K562 (cell line): ENCODE measurements around the gene TMEM150C. TPM values are rescaled to one million over a fixed set of nuclear protein-coding genes. Genes with fewer than 3 reads are reported as not detected.

Experiments
- ATAC-seq: fragments of 200-7000 bp; cut with Tn5 transposase; 3 replicates; pipeline ENCODE4 v1.9.1; 2020; ENCODE audit warnings: moderate library complexity
- BruUV-seq: library from RNA; stranded (reverse); fragments of 400-500 nt; replicated peaks from 2 replicates; lab custom pipeline; 2021; lab: Mats Ljungman, UMichigan
- CTCF ChIA-PET: fragments of 300-600 bp; formaldehyde crosslinking; extraction: SDS; loops from one replicate; lab custom pipeline; 2021; ENCODE audit warnings: low intra/inter-chr PET ratio; lab: Yijun Ruan, JAX
- POLR2A ChIA-PET: fragments of 300-600, 350-650 bp; sonication (Branson Sonifier 250); formaldehyde crosslinking; extraction: SDS; loops from one replicate; lab custom pipeline; 2021; ENCODE audit warnings: antibody characterized with exemption, inconsistent platforms; lab: Yijun Ruan, JAX
- DNase-seq, 4 experiments: peaks; one replicate each; pipeline versions ENCODE4 v3.0.0 to v3.0.0-alpha.2; 2011 to 2018; ENCODE audit warnings: low spot score in 3 of 4, mixed read lengths in 3 of 4; ENCODE audit errors: extremely low read depth in 1 of 4
- FAIRE-seq: peaks from 2 replicates; lab custom pipeline; 2011; peaks lifted over from hg19 to GRCh38; lab: Jason Lieb, UNC
- H2AFZ ChIP-seq: 2 replicates; pipeline ENCODE4 v1.6.0; 2011; ENCODE audit warnings: low read depth, low read length, control low read depth, inconsistent platforms
- H3K27ac ChIP-seq: fragments of 200-600 bp; 3 replicates; pipeline ENCODE4 v1.8.0; 2011; ENCODE audit warnings: low read depth, mild to moderate bottlenecking, control low read depth, inconsistent platforms, low read length, moderate library complexity, mixed read lengths; ENCODE audit errors: extremely low read depth
- H3K27me3 ChIP-seq, 2 experiments: fragments of 300-600 bp in 1 of 2; 2 replicates in 1 of 2; 3 replicates in 1 of 2; pipeline versions ENCODE4 v1.6.0 to v1.8.0; 2011; ENCODE audit warnings: inconsistent platforms in 2 of 2, low read length in 2 of 2, mild to moderate bottlenecking in 1 of 2, mixed read lengths in 1 of 2, moderate library complexity in 1 of 2; ENCODE audit not compliant: control insufficient read depth in 2 of 2, insufficient read depth in 2 of 2
- H3K36me3 ChIP-seq: fragments of 300-600 bp; 3 replicates; pipeline ENCODE4 v1.8.0; 2011; ENCODE audit warnings: mild to moderate bottlenecking, low read length, inconsistent platforms; ENCODE audit not compliant: control insufficient read depth, insufficient read depth
- H3K4me1 ChIP-seq, 2 experiments: fragments of 200-600 bp in 1 of 2; replicated peaks in 1 of 2; 2 replicates in 1 of 2; 3 replicates in 1 of 2; pipeline versions ENCODE4 v1.5.1 to v1.8.0; 2011; ENCODE audit warnings: inconsistent platforms in 2 of 2, low read length in 2 of 2, mild to moderate bottlenecking in 1 of 2, mixed read lengths in 1 of 2, moderate library complexity in 1 of 2; ENCODE audit not compliant: control insufficient read depth in 2 of 2, insufficient read depth in 2 of 2
- H3K4me2 ChIP-seq: 2 replicates; pipeline ENCODE4 v1.6.1; 2011; ENCODE audit warnings: low read length, control low read depth, inconsistent platforms, mixed read lengths; ENCODE audit not compliant: insufficient read depth
- H3K4me3 ChIP-seq: fragments of 200-600 bp; sonication (generic), shearing (Covaris generic); 2 replicates; pipeline ENCODE4 v1.5.1; 2016; ENCODE audit warnings: control low read depth, inconsistent platforms
- H3K79me2 ChIP-seq: fragments of 200-600 bp; 3 replicates; pipeline ENCODE4 v1.8.0; 2011; ENCODE audit warnings: low read length, inconsistent platforms; ENCODE audit not compliant: control insufficient read depth, insufficient read depth
- H3K9ac ChIP-seq, 2 experiments: 2 replicates each; pipeline versions ENCODE4 v1.6.0 to v1.6.1; 2011; ENCODE audit warnings: low read depth in 2 of 2, low read length in 2 of 2, control low read depth in 1 of 2, inconsistent platforms in 1 of 2, mild to moderate bottlenecking in 1 of 2, mixed read lengths in 1 of 2; ENCODE audit not compliant: insufficient read depth in 1 of 2
- H3K9me1 ChIP-seq: one replicate; pipeline ENCODE4 v1.6.0; 2011; ENCODE audit warnings: inconsistent platforms, mild to moderate bottlenecking, low read length, moderate library complexity; ENCODE audit not compliant: control insufficient read depth, insufficient read depth
- H3K9me3 ChIP-seq: replicated peaks from 2 replicates; pipeline ENCODE4 v1.5.1; 2011; ENCODE audit warnings: low read depth, low read length, inconsistent platforms; ENCODE audit not compliant: control insufficient read depth, insufficient read depth
- H4K20me1 ChIP-seq: replicated peaks from 2 replicates; pipeline ENCODE4 v1.6.1; 2011; ENCODE audit warnings: low read length, inconsistent platforms, mixed read lengths; ENCODE audit not compliant: control insufficient read depth, insufficient read depth
- E2F8 ChIP-seq: fragments of 450-650 bp; IDR thresholded peaks from 2 replicates; pipeline ENCODE4 v1.7.1; 2018; ENCODE audit warnings: mild to moderate bottlenecking, low read depth; ENCODE audit not compliant: partially characterized antibody
- ESRRB ChIP-seq: fragments of 250-450 bp; sonication (Bioruptor Pico); IDR thresholded peaks from 2 replicates; pipeline ENCODE4 v1.5.0; 2020; ENCODE audit warnings: mild to moderate bottlenecking, moderate library complexity, borderline replicate concordance
- GABPB2 ChIP-seq: fragments of 250-450 bp; sonication (Bioruptor Pico); conservative IDR thresholded peaks from 2 replicates; pipeline ENCODE4 v1.5.1; 2021; ENCODE audit warnings: mild to moderate bottlenecking
- NFIC ChIP-seq: fragments of 450-650 bp; IDR thresholded peaks from 2 replicates; pipeline ENCODE4 v1.6.1; 2017; ENCODE audit warnings: mild to moderate bottlenecking, inconsistent platforms
- NR3C1 ChIP-seq: sonication (generic); formaldehyde crosslinking; IDR thresholded peaks from 2 replicates; pipeline ENCODE4 v1.8.1; 2022; ENCODE audit warnings: missing genetic modification reagents
- PHTF2 ChIP-seq: fragments of 250-450 bp; sonication (Bioruptor Pico); IDR thresholded peaks from 2 replicates; pipeline ENCODE4 v1.5.0; 2021; ENCODE audit warnings: mild to moderate bottlenecking
- RERE ChIP-seq: sonication (generic); formaldehyde crosslinking; IDR thresholded peaks from 2 replicates; pipeline ENCODE4 v1.8.0; 2023; ENCODE audit warnings: missing genetic modification reagents, mild to moderate bottlenecking, borderline replicate concordance
- WGBS: fragments of 100-300 bp; shearing (Covaris generic); methylation state at CpG from one replicate; pipeline ENCODE4 v1.1.6; 2016; ENCODE audit warnings: low coverage, mixed read lengths; ENCODE audit not compliant: insufficient coverage; ENCODE audit errors: missing lambda C conversion rate; 5-methylcytosine and 5-hydroxymethylcytosine counted together
- in situ Hi-C: fragments of 300-500 bp; cut with MboI; formaldehyde crosslinking; loops from 4 replicates; pipeline ENCODE4 v1.15.0; 2018; ENCODE audit warnings: inconsistent platforms, mixed read lengths
- intact Hi-C: fragments of 100-400 bp; cut with micrococcal nuclease; formaldehyde crosslinking; loops from 2 replicates; pipeline ENCODE4 v1.14.2; 2022
- polyA plus RNA-seq, 8 experiments: library from polyadenylated mRNA; depleted of rRNA in 4 of 8; stranded (reverse) in 5 of 8; unstranded in 3 of 8; fragments of >200 nt; fragmentation: Nextera tagmentation in 2 of 8; fragmentation: Illumina TruSeq in 1 of 8; extraction: Ambion mirVana in 2 of 8; extraction: Trizol in 1 of 8; gene quantifications; 2 replicates each; pipeline versions ENCODE4 v1.2.1 to v1.2.3, GENCODE V29; 2011 to 2014; ENCODE audit warnings: inconsistent platforms in 1 of 8, missing spikeins in 1 of 8
- total RNA-seq, 7 experiments: library from RNA; depleted of rRNA in 6 of 7; stranded (reverse); fragments of >200 nt in 6 of 7; fragmentation: Illumina TruSeq in 2 of 7; extraction: Trizol in 2 of 7; gene quantifications; 2 replicates each; pipeline versions ENCODE4 v1.2.1 to v1.2.3, GENCODE V29; 2011 to 2021; ENCODE audit warnings: low replicate concordance in 1 of 7

Gene TMEM150C
- total and polyA plus RNA-seq, 9 of the 15 experiments (the other 6 are each of a cell fraction or from before 2014, with no cell fraction given) = 0.07 TPM; not detected in 8

- FAIRE-seq (no peak), DNase-seq (peak in 1 of 4 experiments; percentile 8), ATAC-seq (no peak)
- H2AFZ ChIP-seq = no peak overlapping the region
- H3K4me1 ChIP-seq = no peaks in the 10 kb centered on the region
- no peaks in the 10 kb centered on the region for H3K27me3 ChIP-seq
- H3K27ac ChIP-seq = no peak overlapping the region
- WGBS = 38% methylated on average over 3 of the region's 3 CpGs
- ChIA-PET POLR2A (interaction anchor here (0.6 to 1.5 kb wide), 2 partner anchors 19 to 38 kb away, joined by 4 to 5 read pairs; no protein-coding TSS in a partner anchor), CTCF (no interaction called here)
- H4K20me1 ChIP-seq = no peaks in the 10 kb centered on the region
- H3K4me3 ChIP-seq = no peak overlapping the region
- intact Hi-C loops (loop anchor here (10.0 kb wide), 1 partner anchor 193 kb away; no protein-coding TSS in a partner anchor), in situ Hi-C loops (loop anchor here (5.0 kb wide), 1 partner anchor 270 kb away; no protein-coding TSS in a partner anchor)
- peak; percentile 73 for TF ChIP-seq NFIC
- no peak for TF ChIP-seq ESRRB
- no TSS peak for BruUV-seq
- H3K36me3 ChIP-seq = peaks cover 15% of the 10 kb centered on the region; the same call in 1 of the 3 replicates
- H3K4me2 ChIP-seq = no peak overlapping the region
- no peak overlapping the region for H3K9ac ChIP-seq
- H3K9me1 ChIP-seq = no peaks in the 10 kb centered on the region
- no peaks in the 10 kb centered on the region for H3K9me3 ChIP-seq
- H3K79me2 ChIP-seq = no peaks in the 10 kb centered on the region
These were observed 94.3 kb downstream of the TMEM150C start for GRCh38 chr4:82467471-82467870.

GRCh38 chr4:82463221-82463620 is 98.6 kb downstream of the TMEM150C start:
- H4K20me1 ChIP-seq = no peaks in the 10 kb centered on the region
- no peaks in the 10 kb centered on the region for H3K4me1 ChIP-seq
- H3K36me3 ChIP-seq = peaks cover 53% of the 10 kb centered on the region
- BruUV-seq = no TSS peak
- no peak overlapping the region for H3K4me3 ChIP-seq
- H2AFZ ChIP-seq = no peak overlapping the region
- in situ Hi-C loops (no loop called here), intact Hi-C loops (loop anchor here (5.0 to 10.0 kb wide), 2 partner anchors 139 to 188 kb away; no protein-coding TSS in a partner anchor)
- FAIRE-seq = no peak
- H3K9me1 ChIP-seq = no peaks in the 10 kb centered on the region
- no peak for DNase-seq
- H3K27ac ChIP-seq = no peak overlapping the region
- no peak overlapping the region for H3K9ac ChIP-seq
- ChIA-PET POLR2A (no interaction called here), CTCF (interaction anchor here (0.5 to 2.2 kb wide), 2 partner anchors 276 to 792 kb away, joined by 3 to 27 read pairs; no protein-coding TSS in a partner anchor)
- no peaks in the 10 kb centered on the region for H3K27me3 ChIP-seq
- no peaks in the 10 kb centered on the region for H3K79me2 ChIP-seq
- 100% methylated on average over 1 of the region's 1 CpG for WGBS
- H3K9me3 ChIP-seq = no peaks in the 10 kb centered on the region
- no peak overlapping the region for H3K4me2 ChIP-seq
- ATAC-seq = no peak
- TF ChIP-seq GABPB2 (no peak), PHTF2 (no peak), RERE (CRISPR knock-in tag) (no peak), NR3C1 (CRISPR knock-in tag) (no peak), E2F8 (no peak)
